HEK293 (cell line): ENCODE measurements around the gene ZNF555.

Source experiments
- CTCF ChIA-PET: fragments of 350-600 bp; formaldehyde crosslinking; extraction: SDS; loops from one replicate; lab custom pipeline; 2021; ENCODE audit warnings: antibody characterized with exemption; lab: Yijun Ruan, JAX
- POLR2A ChIA-PET: fragments of 300-600 bp; formaldehyde crosslinking; extraction: SDS; loops from one replicate; lab custom pipeline; 2020; ENCODE audit warnings: antibody characterized with exemption, inconsistent platforms; lab: Yijun Ruan, JAX
- H3K27ac ChIP-seq: fragments of 200-500 bp; sonication (Bioruptor generic); 2 replicates; pipeline ENCODE4 v1.5.1; 2014; ENCODE audit warnings: low read depth, low read length, control low read depth, inconsistent platforms; ENCODE audit errors: extremely low read depth
- H3K36me3 ChIP-seq, 2 experiments: fragments of 200-500 bp in 1 of 2; sonication (Bioruptor generic) in 1 of 2; 1 replicate in 1 of 2; 2 replicates in 1 of 2; pipeline ENCODE4 v1.5.1; 2014 to 2017; ENCODE audit warnings: inconsistent platforms in 2 of 2, low read length in 2 of 2; ENCODE audit not compliant: control insufficient read depth in 2 of 2, insufficient read depth in 1 of 2
- H3K4me1 ChIP-seq: fragments of 200-500 bp; sonication (Bioruptor generic); 2 replicates; pipeline ENCODE4 v1.5.1; 2014; ENCODE audit warnings: mild to moderate bottlenecking, low read length, inconsistent platforms; ENCODE audit not compliant: control insufficient read depth, insufficient read depth
- H3K4me3 ChIP-seq: 2 replicates; pipeline ENCODE4 v1.5.1; 2011; ENCODE audit warnings: low read depth, mild to moderate bottlenecking, control low read depth, low read length, moderate library complexity
- H3K9me3 ChIP-seq: fragments of 200-500 bp; sonication (Bioruptor generic); 2 replicates; pipeline ENCODE4 v1.5.1; 2014; ENCODE audit warnings: low read depth, low read length, inconsistent platforms; ENCODE audit not compliant: control insufficient read depth, insufficient read depth
- HIC1 ChIP-seq: fragments of 450-650 bp; formaldehyde crosslinking; IDR thresholded peaks from 2 replicates; pipeline ENCODE4 v1.5.1; 2016; ENCODE audit warnings: missing biosample characterization, missing genetic modification characterization
- PRDM4 ChIP-seq: fragments of 450-650 bp; formaldehyde crosslinking; IDR thresholded peaks from 2 replicates; pipeline ENCODE4 v1.5.1; 2017; ENCODE audit warnings: missing biosample characterization, missing genetic modification characterization
- SP2 ChIP-seq: fragments of 450-650 bp; formaldehyde crosslinking; IDR thresholded peaks from 2 replicates; pipeline ENCODE4 v1.5.1; 2016; ENCODE audit warnings: missing biosample characterization, missing genetic modification characterization
- SP3 ChIP-seq: fragments of 450-650 bp; formaldehyde crosslinking; IDR thresholded peaks from 2 replicates; pipeline ENCODE4 v1.5.1; 2016; ENCODE audit warnings: missing biosample characterization, missing genetic modification characterization
- SP7 ChIP-seq: fragments of 450-650 bp; formaldehyde crosslinking; IDR thresholded peaks from 2 replicates; pipeline ENCODE4 v1.5.1; 2016; ENCODE audit warnings: missing biosample characterization, missing genetic modification characterization
- ZNF114 ChIP-seq: fragments of 450-650 bp; formaldehyde crosslinking; IDR thresholded peaks from 2 replicates; pipeline ENCODE4 v1.5.0; 2017; ENCODE audit warnings: missing biosample characterization, missing genetic modification characterization
- ZNF133 ChIP-seq: fragments of 450-650 bp; formaldehyde crosslinking; IDR thresholded peaks from 2 replicates; pipeline ENCODE4 v1.5.1; 2016; ENCODE audit warnings: missing biosample characterization, missing genetic modification characterization
- ZNF148 ChIP-seq: fragments of 450-650 bp; formaldehyde crosslinking; IDR thresholded peaks from 2 replicates; pipeline ENCODE4 v1.5.0; 2017; ENCODE audit warnings: missing biosample characterization, missing genetic modification characterization, borderline replicate concordance
- ZNF280D ChIP-seq: fragments of 450-650 bp; formaldehyde crosslinking; IDR thresholded peaks from 2 replicates; pipeline ENCODE4 v1.5.1; 2016; ENCODE audit warnings: missing biosample characterization, missing genetic modification characterization
- ZNF302 ChIP-seq: fragments of 450-650 bp; formaldehyde crosslinking; IDR thresholded peaks from 2 replicates; pipeline ENCODE4 v1.5.1; 2016; ENCODE audit warnings: missing biosample characterization, missing genetic modification characterization, low read depth
- ZNF37A ChIP-seq: fragments of 450-650 bp; IDR thresholded peaks from 2 replicates; pipeline ENCODE4 v1.5.1; 2018; ENCODE audit warnings: missing biosample characterization, missing genetic modification characterization
- ZNF404 ChIP-seq: fragments of 450-650 bp; formaldehyde crosslinking; IDR thresholded peaks from 2 replicates; pipeline ENCODE4 v1.5.1; 2017; ENCODE audit warnings: missing biosample characterization, missing genetic modification characterization
- ZNF530 ChIP-seq: fragments of 450-650 bp; formaldehyde crosslinking; IDR thresholded peaks from 2 replicates; pipeline ENCODE4 v1.5.1; 2016; ENCODE audit warnings: low read depth, missing biosample characterization, missing genetic modification characterization
- ZNF560 ChIP-seq: fragments of 450-650 bp; formaldehyde crosslinking; IDR thresholded peaks from 2 replicates; pipeline ENCODE4 v1.5.1; 2017; ENCODE audit warnings: missing biosample characterization, missing genetic modification characterization, borderline replicate concordance
- ZNF580 ChIP-seq: fragments of 450-650 bp; formaldehyde crosslinking; IDR thresholded peaks from 2 replicates; pipeline ENCODE4 v1.5.1; 2016; ENCODE audit warnings: missing biosample characterization, missing genetic modification characterization
- ZNF792 ChIP-seq: fragments of 450-650 bp; formaldehyde crosslinking; IDR thresholded peaks from 2 replicates; pipeline ENCODE4 v1.5.1; 2016; ENCODE audit warnings: missing biosample characterization, missing genetic modification characterization
- ZSCAN18 ChIP-seq: fragments of 450-650 bp; formaldehyde crosslinking; IDR thresholded peaks from 2 replicates; pipeline ENCODE4 v1.5.1; 2016; ENCODE audit warnings: missing biosample characterization, missing genetic modification characterization
- ZSCAN23 ChIP-seq: fragments of 450-650 bp; formaldehyde crosslinking; IDR thresholded peaks from 2 replicates; pipeline ENCODE4 v1.5.1; 2016; ENCODE audit warnings: missing biosample characterization, missing genetic modification characterization

The ZNF555 gene

GRCh38 chr19:2805991-2806649 is 35.2 kb upstream of the ZNF555 start:
- no peaks in the 10 kb centered on the region for H3K9me3 ChIP-seq
- H3K4me1 ChIP-seq, result no peaks in the 10 kb centered on the region
- POLR2A ChIA-PET, result no interaction called here
- H3K36me3 ChIP-seq, result peaks cover 7 to 96% of the 10 kb centered on the region in 2 experiments; a peak in 2 of 3 replicates
- H3K4me3 ChIP-seq, result no peak overlapping the region
- CTCF ChIA-PET, result interaction anchor here (1.0 kb wide), 1 partner anchor 13 kb away, joined by 5 read pairs; no protein-coding TSS in a partner anchor
- no peak overlapping the region for H3K27ac ChIP-seq
- TF ChIP-seq HIC1 (tag by site-specific recombination) (peak; percentile 52), ZNF404 (no peak)
- TF ChIP-seq, all 188 proteins: peak for 1

GRCh38 chr19:2806736-2807378 is 34.4 kb upstream of the ZNF555 start:
- CTCF ChIA-PET, result interaction anchor here (1.0 kb wide), 1 partner anchor 12 kb away, joined by 5 read pairs; no protein-coding TSS in a partner anchor
- H3K27ac ChIP-seq, result no peak overlapping the region

More at GRCh38 chr19:2806736-2807378, 34.4 kb upstream of the ZNF555 start:
- H3K4me1 ChIP-seq, result no peaks in the 10 kb centered on the region
- no peak overlapping the region for H3K4me3 ChIP-seq
- POLR2A ChIA-PET, result no interaction called here
- peaks cover 4 to 96% of the 10 kb centered on the region in 2 experiments; a peak in 2 of 3 replicates for H3K36me3 ChIP-seq
- H3K9me3 ChIP-seq, result no peaks in the 10 kb centered on the region
- TF ChIP-seq ZNF560 (tag by site-specific recombination), result no peak
- TF ChIP-seq PRDM4, result no peak
- no peak for TF ChIP-seq ZNF114 (tag by site-specific recombination)
- no peak for TF ChIP-seq SP3
- no peak for TF ChIP-seq ZSCAN18
- no peak for TF ChIP-seq ZNF148 (tag by site-specific recombination)
- TF ChIP-seq SP7 (tag by site-specific recombination), result no peak
- TF ChIP-seq ZNF530 (tag by site-specific recombination), result no peak
- no peak for TF ChIP-seq ZNF302 (tag by site-specific recombination)
- TF ChIP-seq SP2, result no peak
- TF ChIP-seq ZNF280D (tag by site-specific recombination), result no peak
- no peak for TF ChIP-seq ZNF37A
- no peak for TF ChIP-seq ZSCAN23 (tag by site-specific recombination)
- TF ChIP-seq ZNF580 (tag by site-specific recombination), result no peak
- no peak for TF ChIP-seq ZNF133 (tag by site-specific recombination)
- TF ChIP-seq ZNF792 (tag by site-specific recombination), result no peak
